Liver (tissue), 9 donors: Measurements from ENCODE around the gene ARHGAP1. TPM values are rescaled to one million over a fixed set of nuclear protein-coding genes. Genes with fewer than 3 reads are reported as not detected.
A peak's percentile ranks its signal among the peaks of the same experiment; 100 is the strongest.

ENCODE experiments used
- DNase-seq: peaks from one replicate; pipeline ENCODE4 v3.0.0-alpha.2; 2017; ENCODE audit warnings: low spot score
- H3K27ac ChIP-seq, 2 donors: one replicate each; pipeline ENCODE4 v1.7.0; 2013; ENCODE audit warnings: inconsistent platforms in 2 of 2, low read length in 2 of 2, control low read depth in 1 of 2, low read depth in 1 of 2, mild to moderate bottlenecking in 1 of 2
- H3K27me3 ChIP-seq, 4 donors: one replicate each; pipeline versions ENCODE4 v1.6.1 to v1.7.0; 2013; ENCODE audit warnings: low read length in 3 of 4, inconsistent platforms in 1 of 4, mild to moderate bottlenecking in 1 of 4, moderate library complexity in 1 of 4; ENCODE audit not compliant: control insufficient read depth in 4 of 4, insufficient read depth in 4 of 4
- H3K36me3 ChIP-seq, 4 donors: one replicate each; pipeline versions ENCODE4 v1.6.1 to v1.7.0; 2013; ENCODE audit warnings: low read length in 3 of 4, mild to moderate bottlenecking in 3 of 4, low read depth in 1 of 4, moderate library complexity in 1 of 4; ENCODE audit not compliant: control insufficient read depth in 4 of 4, insufficient read depth in 3 of 4
- H3K4me1 ChIP-seq, 4 donors: one replicate each; pipeline versions ENCODE4 v1.6.1 to v1.7.0; 2013; ENCODE audit warnings: low read length in 3 of 4, mild to moderate bottlenecking in 3 of 4, moderate library complexity in 1 of 4; ENCODE audit not compliant: control insufficient read depth in 4 of 4, insufficient read depth in 4 of 4
- H3K4me3 ChIP-seq, 3 donors: one replicate each; pipeline versions ENCODE4 v1.6.1 to v1.7.0; 2013; ENCODE audit warnings: low read length in 3 of 3, control low read depth in 1 of 3, low read depth in 1 of 3, mild to moderate bottlenecking in 1 of 3
- H3K9ac ChIP-seq, 2 donors: one replicate each; pipeline ENCODE4 v1.7.0; 2013; ENCODE audit warnings: low read length in 2 of 2, mild to moderate bottlenecking in 2 of 2, moderate library complexity in 2 of 2, control low read depth in 1 of 2, low read depth in 1 of 2
- H3K9me3 ChIP-seq, 4 donors: one replicate each; pipeline versions ENCODE4 v1.6.1 to v1.7.0; 2013; ENCODE audit warnings: low read length in 3 of 4; ENCODE audit not compliant: control insufficient read depth in 4 of 4
- EGR1 ChIP-seq, 2 donors: IDR thresholded peaks; 2 replicates each; pipeline ENCODE4 v1.6.1; 2016 to 2018; ENCODE audit warnings: antibody characterized with exemption in 2 of 2, low read depth in 2 of 2
- FOXA2 ChIP-seq: IDR thresholded peaks from 2 replicates; pipeline ENCODE4 v1.6.1; 2016; ENCODE audit warnings: antibody characterized with exemption
- HNF4A ChIP-seq, 2 donors: conservative IDR thresholded peaks; 2 replicates each; pipeline ENCODE4 v1.6.1; 2016; ENCODE audit warnings: antibody characterized with exemption in 2 of 2, mild to moderate bottlenecking in 2 of 2
- HNF4G ChIP-seq: IDR thresholded peaks from 2 replicates; pipeline ENCODE4 v1.6.1; 2016; ENCODE audit warnings: antibody characterized with exemption
- JUND ChIP-seq, 2 donors: IDR thresholded peaks; 2 replicates each; pipeline ENCODE4 v1.6.1; 2016; ENCODE audit warnings: antibody characterized with exemption in 2 of 2
- NR2F2 ChIP-seq: IDR thresholded peaks from 2 replicates; pipeline ENCODE4 v1.6.1; 2016; ENCODE audit warnings: antibody characterized with exemption
- RAD21 ChIP-seq, 2 donors: IDR thresholded peaks; 2 replicates each; pipeline ENCODE4 v1.6.1; 2016; ENCODE audit warnings: antibody characterized with exemption in 2 of 2, mild to moderate bottlenecking in 2 of 2
- SP1 ChIP-seq: IDR thresholded peaks from 2 replicates; pipeline ENCODE4 v1.6.1; 2018; ENCODE audit warnings: antibody characterized with exemption, mild to moderate bottlenecking
- TAF1 ChIP-seq: conservative IDR thresholded peaks from 2 replicates; pipeline ENCODE4 v1.6.1; 2016; ENCODE audit warnings: antibody characterized with exemption, mild to moderate bottlenecking
- YY1 ChIP-seq: IDR thresholded peaks from 2 replicates; pipeline ENCODE4 v1.6.1; 2016; ENCODE audit warnings: antibody characterized with exemption, mild to moderate bottlenecking
- ZBTB33 ChIP-seq: IDR thresholded peaks from 2 replicates; pipeline ENCODE4 v1.6.1; 2016; ENCODE audit warnings: antibody characterized with exemption
- WGBS: extraction: QIAGEN DNeasy Blood & Tissue Kit; methylation state at CpG from one replicate; pipeline ENCODE4 v1.1.7; 2013; 5-methylcytosine and 5-hydroxymethylcytosine counted together
- polyA plus RNA-seq, 2 donors: library from polyadenylated mRNA; stranded (reverse) in 1 of 2; unstranded in 1 of 2; fragments of 200-250 nt in 1 of 2; fragments of >200 nt in 1 of 2; fragmentation: Nextera tagmentation in 1 of 2; extraction: Ambion mirVana in 1 of 2; gene quantifications; one replicate each; pipeline versions ENCODE4 v1.2.1 to v1.2.3, GENCODE V29; 2013 to 2015
- total RNA-seq, 2 donors: library from RNA; depleted of rRNA; stranded (reverse); fragments of >200 nt; gene quantifications; one replicate each; pipeline ENCODE4 v1.2.3, GENCODE V29; 2014
- TF ChIP-seq, protein P1 (sequence below): IDR thresholded peaks from 2 replicates; pipeline ENCODE4 v1.6.1; 2016; ENCODE audit warnings: antibody characterized with exemption
- TF ChIP-seq, protein P2 (sequence below): fragments of 150-350 bp; IDR thresholded peaks from 2 replicates; pipeline ENCODE4 v1.5.1; 2017; ENCODE audit warnings: improper control_type of control experiment, low read depth, low read length; ENCODE audit not compliant: missing input control
- TF ChIP-seq, protein P3 (sequence below): IDR thresholded peaks from 2 replicates; pipeline ENCODE4 v1.6.1; 2016; ENCODE audit warnings: antibody characterized with exemption, mild to moderate bottlenecking
- TF ChIP-seq, protein P4 (sequence below): IDR thresholded peaks from 2 replicates; pipeline ENCODE4 v1.6.1; 2016; ENCODE audit warnings: antibody characterized with exemption
- donor health status: healthy.
- donor health status: healthy.
- donor health status: healthy.
- donor health status: healthy.
- donor health status: healthy.

ARHGAP1 gene
- total and polyA plus RNA-seq, 4 donors: 10.9 to 21.9 (median 20.1) TPM

- Histone ChIP-seq H3K9me3 (no peaks in the 10 kb centered on the region), H3K27ac (no peak overlapping the region), H3K4me3 (no peak overlapping the region), H3K36me3 (peaks cover 11 to 69% (median 57%) of the 10 kb centered on the region in 4 donors), H3K4me1 (peaks cover 0 to 8% (median 2%) of the 10 kb centered on the region in 4 donors), H3K27me3 (no peaks in the 10 kb centered on the region), H3K9ac (no peak overlapping the region)
- TF ChIP-seq, protein P1, sequence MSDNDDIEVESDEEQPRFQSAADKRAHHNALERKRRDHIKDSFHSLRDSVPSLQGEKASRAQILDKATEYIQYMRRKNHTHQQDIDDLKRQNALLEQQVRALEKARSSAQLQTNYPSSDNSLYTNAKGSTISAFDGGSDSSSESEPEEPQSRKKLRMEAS: no peak
- TF ChIP-seq NR2F2 (no peak), SP1 (no peak), HNF4A (conservative IDR thresholded peaks at IDR 0.05) (no peak), ZBTB33 (no peak)
- TF ChIP-seq, protein P2, sequence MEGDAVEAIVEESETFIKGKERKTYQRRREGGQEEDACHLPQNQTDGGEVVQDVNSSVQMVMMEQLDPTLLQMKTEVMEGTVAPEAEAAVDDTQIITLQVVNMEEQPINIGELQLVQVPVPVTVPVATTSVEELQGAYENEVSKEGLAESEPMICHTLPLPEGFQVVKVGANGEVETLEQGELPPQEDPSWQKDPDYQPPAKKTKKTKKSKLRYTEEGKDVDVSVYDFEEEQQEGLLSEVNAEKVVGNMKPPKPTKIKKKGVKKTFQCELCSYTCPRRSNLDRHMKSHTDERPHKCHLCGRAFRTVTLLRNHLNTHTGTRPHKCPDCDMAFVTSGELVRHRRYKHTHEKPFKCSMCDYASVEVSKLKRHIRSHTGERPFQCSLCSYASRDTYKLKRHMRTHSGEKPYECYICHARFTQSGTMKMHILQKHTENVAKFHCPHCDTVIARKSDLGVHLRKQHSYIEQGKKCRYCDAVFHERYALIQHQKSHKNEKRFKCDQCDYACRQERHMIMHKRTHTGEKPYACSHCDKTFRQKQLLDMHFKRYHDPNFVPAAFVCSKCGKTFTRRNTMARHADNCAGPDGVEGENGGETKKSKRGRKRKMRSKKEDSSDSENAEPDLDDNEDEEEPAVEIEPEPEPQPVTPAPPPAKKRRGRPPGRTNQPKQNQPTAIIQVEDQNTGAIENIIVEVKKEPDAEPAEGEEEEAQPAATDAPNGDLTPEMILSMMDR: no peak
- TF ChIP-seq, protein P3, sequence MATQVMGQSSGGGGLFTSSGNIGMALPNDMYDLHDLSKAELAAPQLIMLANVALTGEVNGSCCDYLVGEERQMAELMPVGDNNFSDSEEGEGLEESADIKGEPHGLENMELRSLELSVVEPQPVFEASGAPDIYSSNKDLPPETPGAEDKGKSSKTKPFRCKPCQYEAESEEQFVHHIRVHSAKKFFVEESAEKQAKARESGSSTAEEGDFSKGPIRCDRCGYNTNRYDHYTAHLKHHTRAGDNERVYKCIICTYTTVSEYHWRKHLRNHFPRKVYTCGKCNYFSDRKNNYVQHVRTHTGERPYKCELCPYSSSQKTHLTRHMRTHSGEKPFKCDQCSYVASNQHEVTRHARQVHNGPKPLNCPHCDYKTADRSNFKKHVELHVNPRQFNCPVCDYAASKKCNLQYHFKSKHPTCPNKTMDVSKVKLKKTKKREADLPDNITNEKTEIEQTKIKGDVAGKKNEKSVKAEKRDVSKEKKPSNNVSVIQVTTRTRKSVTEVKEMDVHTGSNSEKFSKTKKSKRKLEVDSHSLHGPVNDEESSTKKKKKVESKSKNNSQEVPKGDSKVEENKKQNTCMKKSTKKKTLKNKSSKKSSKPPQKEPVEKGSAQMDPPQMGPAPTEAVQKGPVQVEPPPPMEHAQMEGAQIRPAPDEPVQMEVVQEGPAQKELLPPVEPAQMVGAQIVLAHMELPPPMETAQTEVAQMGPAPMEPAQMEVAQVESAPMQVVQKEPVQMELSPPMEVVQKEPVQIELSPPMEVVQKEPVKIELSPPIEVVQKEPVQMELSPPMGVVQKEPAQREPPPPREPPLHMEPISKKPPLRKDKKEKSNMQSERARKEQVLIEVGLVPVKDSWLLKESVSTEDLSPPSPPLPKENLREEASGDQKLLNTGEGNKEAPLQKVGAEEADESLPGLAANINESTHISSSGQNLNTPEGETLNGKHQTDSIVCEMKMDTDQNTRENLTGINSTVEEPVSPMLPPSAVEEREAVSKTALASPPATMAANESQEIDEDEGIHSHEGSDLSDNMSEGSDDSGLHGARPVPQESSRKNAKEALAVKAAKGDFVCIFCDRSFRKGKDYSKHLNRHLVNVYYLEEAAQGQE: no peak
- DNase-seq: no peak
These were observed 38.6 kb downstream of the ARHGAP1 start for GRCh38 chr11:46661836-46662235.

DNA sequence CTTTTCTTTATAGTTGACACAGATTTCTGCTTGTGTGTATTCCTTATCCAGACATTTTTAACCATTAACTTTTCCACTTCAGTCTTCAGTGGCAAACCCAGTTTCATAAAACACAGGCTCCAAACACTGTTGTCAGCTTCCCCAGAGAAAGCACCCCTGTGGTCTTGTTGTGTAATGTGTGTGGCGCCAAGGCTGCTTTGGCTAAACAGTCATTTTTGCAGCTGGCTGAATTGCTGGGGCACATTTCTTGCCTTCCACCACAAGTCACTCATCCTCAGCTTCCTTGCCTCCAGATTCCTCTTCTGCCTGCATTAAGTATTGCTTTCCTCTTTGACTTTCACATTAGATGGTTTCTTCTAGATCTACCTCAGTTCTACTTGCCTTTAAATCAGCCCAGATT, 40.5 kb downstream of the ARHGAP1 start:
- Histone ChIP-seq H3K27me3 (no peaks in the 10 kb centered on the region), H3K4me3 (no peak overlapping the region), H3K36me3 (peaks cover 9 to 70% (median 54%) of the 10 kb centered on the region in 4 donors), H3K27ac (no peak overlapping the region), H3K4me1 (peaks cover 0 to 8% (median 2%) of the 10 kb centered on the region in 4 donors), H3K9me3 (no peaks in the 10 kb centered on the region), H3K9ac (no peak overlapping the region)
- 81% methylated on average over 1 of the region's 1 CpG for WGBS
- TF ChIP-seq FOXA2 (no peak), SP1 (no peak), ZBTB33 (no peak), EGR1 (IDR thresholded peaks at IDR 0.05; ENCODE audit: low read depth in 2 of 2) (no peak), HNF4A (conservative IDR thresholded peaks at IDR 0.05) (peak in 1 of 2 donors; percentile 12), JUND (IDR thresholded peaks at IDR 0.05) (no peak), YY1 (no peak), NR2F2 (no peak), HNF4G (no peak), RAD21 (IDR thresholded peaks at IDR 0.05) (peak in 1 of 2 donors; percentile 30), TAF1 (no peak)
- TF ChIP-seq, protein P2: no peak
- TF ChIP-seq, protein P3: no peak
- TF ChIP-seq, protein P4, sequence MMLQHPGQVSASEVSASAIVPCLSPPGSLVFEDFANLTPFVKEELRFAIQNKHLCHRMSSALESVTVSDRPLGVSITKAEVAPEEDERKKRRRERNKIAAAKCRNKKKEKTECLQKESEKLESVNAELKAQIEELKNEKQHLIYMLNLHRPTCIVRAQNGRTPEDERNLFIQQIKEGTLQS: no peak
- DNase-seq: no peak
